Dendritic cell treated with granulocyte-macrophage colony-stimulating factor and Interleukin-4, amounts not matched to agents 40 ng/mL and 50 ng/mL, for 4 days (primary cell): ENCODE measurements around the gene DCST1.
"Not testable (repeated sequence)": the region's sequence is repeated elsewhere in the genome, so short reads cannot be mapped to it uniquely, and the experiment has no call there.

Experiments
- H3K27ac Mint-ChIP-seq: one replicate; pipeline ENCODE4 v1.8.0; 2022; ENCODE audit warnings: mild to moderate bottlenecking, mixed read lengths
- H3K27me3 Mint-ChIP-seq: one replicate; pipeline ENCODE4 v1.8.0; 2022; ENCODE audit warnings: mild to moderate bottlenecking, mixed read lengths
- H3K36me3 Mint-ChIP-seq: one replicate; pipeline ENCODE4 v1.8.0; 2022; ENCODE audit warnings: low read depth, mixed read lengths
- H3K4me1 Mint-ChIP-seq: one replicate; pipeline ENCODE4 v1.8.0; 2022; ENCODE audit warnings: low read depth, mixed read lengths
- H3K4me3 Mint-ChIP-seq: one replicate; pipeline ENCODE4 v1.8.0; 2022; ENCODE audit warnings: mild to moderate bottlenecking, moderate library complexity, mixed read lengths
- H3K9me3 Mint-ChIP-seq: one replicate; pipeline ENCODE4 v1.8.0; 2022; ENCODE audit warnings: mixed read lengths
- intact Hi-C: fragments of 100-400 bp; cut with micrococcal nuclease; formaldehyde crosslinking; loops from one replicate; pipeline ENCODE4 v1.15.0; 2022

Gene DCST1

GRCh38 chr1:155033524-155033923 is at the start of gene DCST1, which contains the start of gene DCST2:
Gene DCST1, plus strand, starts transcription at chr1:155033824. Its CDS starts 213 bp downstream, at chr1:155034037.
Gene DCST2, minus strand, starts transcription at chr1:155033781. Its CDS starts 80 bp downstream, at chr1:155033701.
- Mint-ChIP-seq H3K4me3 (no peak within 1 kb of the TSS), H3K9me3 (no peaks in the 10 kb centered on the region), H3K36me3 (no peaks in the 10 kb centered on the region), H3K27me3 (peaks cover 38% of the 10 kb centered on the region), H3K4me1 (peaks cover 38% of the 10 kb centered on the region), H3K27ac (no peak within 1 kb of the TSS)
- intact Hi-C loops = no loop called here

GRCh38 chr1:154986736-154987135 is 46.9 kb upstream of the DCST1 start:
- H3K27me3 Mint-ChIP-seq, H3K27ac Mint-ChIP-seq, H3K9me3 Mint-ChIP-seq, H3K4me3 Mint-ChIP-seq, intact Hi-C loops: not testable (repeated sequence)
- Mint-ChIP-seq H3K36me3 (peaks cover 61% of the 10 kb centered on the region), H3K4me1 (peaks cover 27% of the 10 kb centered on the region)

- peaks cover 64% of the 10 kb centered on the region for H3K36me3 Mint-ChIP-seq
- no peak overlapping the region for H3K4me3 Mint-ChIP-seq
- H3K27me3 Mint-ChIP-seq = no peaks in the 10 kb centered on the region
- H3K4me1 Mint-ChIP-seq = peaks cover 29% of the 10 kb centered on the region
- H3K9me3 Mint-ChIP-seq = no peaks in the 10 kb centered on the region
- intact Hi-C loops = no loop called here
- H3K27ac Mint-ChIP-seq = no peak overlapping the region
Measured at GRCh38 chr1:154987326-154987725, 46.3 kb upstream of the DCST1 start.

- intact Hi-C loops = no loop called here
- no peaks in the 10 kb centered on the region for H3K27me3 Mint-ChIP-seq
- H3K27ac Mint-ChIP-seq = no peak overlapping the region
- no peaks in the 10 kb centered on the region for H3K9me3 Mint-ChIP-seq
- H3K36me3 Mint-ChIP-seq = peaks cover 74% of the 10 kb centered on the region
- peaks cover 39% of the 10 kb centered on the region for H3K4me1 Mint-ChIP-seq
- no peak overlapping the region for H3K4me3 Mint-ChIP-seq
Measured at GRCh38 chr1:154988058-154988954, 45.3 kb upstream of the DCST1 start.

GRCh38 chr1:154989195-154989860 is 44.3 kb upstream of the DCST1 start:
- intact Hi-C loops = no loop called here
- Mint-ChIP-seq H3K27ac (no peak overlapping the region), H3K4me1 (peaks cover 45% of the 10 kb centered on the region), H3K9me3 (no peaks in the 10 kb centered on the region), H3K4me3 (no peak overlapping the region), H3K27me3 (no peaks in the 10 kb centered on the region), H3K36me3 (peaks cover 74% of the 10 kb centered on the region)

- no peaks in the 10 kb centered on the region for H3K9me3 Mint-ChIP-seq
- peaks cover 72% of the 10 kb centered on the region for H3K36me3 Mint-ChIP-seq
Measured at GRCh38 chr1:154990276-154990675, 43.3 kb upstream of the DCST1 start.

GRCh38 chr1:154992721-154993571 is 40.7 kb upstream of the DCST1 start:
- H3K36me3 Mint-ChIP-seq = peaks cover 45% of the 10 kb centered on the region
- peak overlapping the region; percentile 39 for H3K27ac Mint-ChIP-seq
- peaks cover 69% of the 10 kb centered on the region for H3K4me1 Mint-ChIP-seq
- no peaks in the 10 kb centered on the region for H3K27me3 Mint-ChIP-seq
- intact Hi-C loops = no loop called here
- H3K9me3 Mint-ChIP-seq = no peaks in the 10 kb centered on the region
- H3K4me3 Mint-ChIP-seq = no peak overlapping the region

More at GRCh38 chr1:154990276-154990675, 43.3 kb upstream of the DCST1 start:
- Mint-ChIP-seq H3K4me3 (no peak overlapping the region), H3K27ac (no peak overlapping the region), H3K27me3 (no peaks in the 10 kb centered on the region), H3K4me1 (peaks cover 54% of the 10 kb centered on the region)
- intact Hi-C loops = no loop called here

GRCh38 chr1:154993572-154994268 is 39.9 kb upstream of the DCST1 start, which contains the start of gene LENEP:
Gene LENEP, plus strand, starts transcription at chr1:154993586. Its CDS starts 22 bp downstream, at chr1:154993608.
- Mint-ChIP-seq H3K4me3 (no peak within 1 kb of the TSS), H3K27ac (peak within 1 kb of the TSS; percentile 70), H3K36me3 (peaks cover 37% of the 10 kb centered on the region), H3K4me1 (peaks cover 71% of the 10 kb centered on the region), H3K27me3 (no peaks in the 10 kb centered on the region), H3K9me3 (no peaks in the 10 kb centered on the region)
- intact Hi-C loops = no loop called here

GRCh38 chr1:154994269-154994587 is 39.4 kb upstream of the DCST1 start:
- Mint-ChIP-seq H3K9me3 (no peaks in the 10 kb centered on the region), H3K4me1 (peaks cover 71% of the 10 kb centered on the region), H3K4me3 (no peak overlapping the region), H3K27ac (peak overlapping the region; percentile 70), H3K27me3 (no peaks in the 10 kb centered on the region), H3K36me3 (peaks cover 32% of the 10 kb centered on the region)
- intact Hi-C loops = no loop called here

GRCh38 chr1:154994591-154994990 is 39.0 kb upstream of the DCST1 start:
- H3K9me3 Mint-ChIP-seq = no peaks in the 10 kb centered on the region
- no peaks in the 10 kb centered on the region for H3K27me3 Mint-ChIP-seq
- H3K27ac Mint-ChIP-seq = peak overlapping the region; percentile 70
- H3K36me3 Mint-ChIP-seq = peaks cover 29% of the 10 kb centered on the region
- no peak overlapping the region for H3K4me3 Mint-ChIP-seq
- H3K4me1 Mint-ChIP-seq = peaks cover 70% of the 10 kb centered on the region
- intact Hi-C loops = no loop called here

GRCh38 chr1:154995301-154995983 is 38.2 kb upstream of the DCST1 start:
- H3K27ac Mint-ChIP-seq = peak overlapping the region; percentile 78

GRCh38 chr1:154996966-154997701 is 36.5 kb upstream of the DCST1 start:
- Mint-ChIP-seq H3K27me3 (no peaks in the 10 kb centered on the region), H3K27ac (peak overlapping the region; percentile 78), H3K4me3 (peak overlapping the region; percentile 35), H3K36me3 (peaks cover 26% of the 10 kb centered on the region), H3K9me3 (no peaks in the 10 kb centered on the region), H3K4me1 (peaks cover 75% of the 10 kb centered on the region)
- intact Hi-C loops = loop anchor here (5.0 kb wide), 1 partner anchor 35 kb away; the partner anchor contains the start of gene PYGO2

More at GRCh38 chr1:154995301-154995983, 38.2 kb upstream of the DCST1 start:
- Mint-ChIP-seq H3K36me3 (peaks cover 25% of the 10 kb centered on the region), H3K4me1 (peaks cover 75% of the 10 kb centered on the region)
- intact Hi-C loops = loop anchor here (5.0 kb wide), 1 partner anchor 33 kb away; the partner anchor contains the start of gene PYGO2
- not testable (repeated sequence) for H3K27me3 Mint-ChIP-seq, H3K4me3 Mint-ChIP-seq, H3K9me3 Mint-ChIP-seq
